Thyroid gland (tissue), 4 donors: ENCODE measurements around the gene PLN. TPM values are rescaled to one million over a fixed set of nuclear protein-coding genes. Genes with fewer than 3 reads are reported as not detected.

ENCODE experiments used
- DNase-seq, 2 donors: peaks; one replicate each; pipeline ENCODE4 v3.0.0-alpha.2; 2019
- H3K27ac ChIP-seq, 3 donors: fragments of 200-600 bp; sonication (generic); 1 replicate in 2 of 3; 2 replicates in 1 of 3; pipeline ENCODE4 v1.5.1; 2016 to 2019; ENCODE audit warnings: mild to moderate bottlenecking in 1 of 3, moderate library complexity in 1 of 3
- H3K27me3 ChIP-seq: fragments of 200-600 bp; sonication (generic); one replicate; pipeline ENCODE4 v1.5.1; 2019
- H3K36me3 ChIP-seq, 2 donors: fragments of 200-600 bp; sonication (generic); one replicate each; pipeline ENCODE4 v1.5.1; 2016 to 2019
- H3K4me1 ChIP-seq, 2 donors: fragments of 200-600 bp; sonication (generic); one replicate each; pipeline ENCODE4 v1.5.1; 2017 to 2019
- H3K4me3 ChIP-seq, 3 donors: fragments of 200-600 bp; sonication (generic); replicated peaks in 1 of 3; 1 replicate in 2 of 3; 2 replicates in 1 of 3; pipeline ENCODE4 v1.5.1; 2016; ENCODE audit warnings: mild to moderate bottlenecking in 1 of 3
- H3K9me3 ChIP-seq: fragments of 200-600 bp; sonication (generic); one replicate; pipeline ENCODE4 v1.5.1; 2017
- POLR2A ChIP-seq, 2 donors: fragments of 450-650 bp; IDR thresholded peaks; one replicate each; pipeline ENCODE4 v1.6.1; 2017; ENCODE audit warnings: antibody characterized with exemption in 2 of 2, mild to moderate bottlenecking in 2 of 2, moderate library complexity in 1 of 2
- WGBS, 2 donors: methylation state at CpG; one replicate each; pipeline ENCODE4 v1.1.5; 2017; 5-methylcytosine and 5-hydroxymethylcytosine counted together
- intact Hi-C: fragments of 100-400 bp; cut with DNase I; formaldehyde crosslinking; loops from one replicate; pipeline ENCODE4 v1.15.1; 2023
- total RNA-seq, 4 donors: library from RNA; depleted of rRNA; stranded (reverse); fragments of >200 nt; gene quantifications; one replicate each; pipeline ENCODE4 v1.2.3, GENCODE V29; 2016
- TF ChIP-seq, protein P1 (sequence below), 6 experiments: fragments of 200-600 bp in 3 of 6; fragments of 450-650 bp in 3 of 6; sonication (generic) in 3 of 6; IDR thresholded peaks; one replicate each; pipeline ENCODE4 v1.5.1; 2016 to 2019; ENCODE audit warnings: antibody characterized with exemption in 6 of 6, mild to moderate bottlenecking in 2 of 6, inconsistent platforms in 1 of 6, moderate library complexity in 1 of 6

PLN gene
- total RNA-seq, 4 donors from 2014 or later: 5.7 to 21.8 (median 10.5) TPM

DNA sequence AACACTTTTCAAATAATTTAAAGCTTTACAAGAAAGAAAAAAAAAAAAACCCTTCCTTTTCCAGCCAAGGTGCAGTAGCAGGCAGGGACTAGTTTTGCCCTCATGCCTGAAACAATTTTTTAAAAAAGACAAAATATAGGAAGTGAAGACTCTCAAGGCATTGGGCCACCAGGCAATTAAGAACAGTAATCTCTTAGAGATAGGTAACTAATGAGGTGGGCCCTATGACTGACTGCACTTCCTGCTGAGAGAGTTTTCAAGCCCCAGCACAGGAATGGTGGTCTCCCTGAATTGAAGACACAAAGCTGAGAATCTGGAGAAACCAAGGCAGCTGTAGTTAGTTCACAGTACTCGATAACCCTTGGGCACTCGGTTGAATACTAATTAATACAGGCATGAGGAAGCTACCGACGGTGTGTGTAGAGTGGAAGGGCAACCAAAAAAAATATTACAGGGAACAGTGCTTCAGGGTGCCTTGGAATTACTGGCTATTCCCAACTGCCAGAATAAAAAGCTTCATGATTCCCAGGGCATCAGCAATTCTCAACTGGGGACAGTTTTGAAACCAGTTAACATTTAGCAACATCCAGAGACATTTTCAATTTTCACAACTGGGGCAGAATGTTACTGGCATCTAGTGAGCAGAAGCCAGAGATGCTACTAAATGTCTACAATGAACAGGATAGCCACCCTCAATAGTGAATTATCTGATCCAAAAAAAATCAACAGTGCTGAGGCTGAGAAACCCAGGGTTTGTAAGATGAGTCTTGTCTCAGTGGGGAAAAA is 36.0 kb upstream of the PLN start:
- WGBS, 2 donors: 86 to 89% methylated on average over 4 of the region's 4 CpGs
- intact Hi-C loops: no loop called here
- no peak for DNase-seq
- no peaks in the 10 kb centered on the region for H3K4me1 ChIP-seq
- H3K4me3 ChIP-seq: no peak overlapping the region
- no peak overlapping the region for H3K27ac ChIP-seq
- H3K9me3 ChIP-seq: no peaks in the 10 kb centered on the region
- H3K36me3 ChIP-seq: no peaks in the 10 kb centered on the region
- no peaks in the 10 kb centered on the region for H3K27me3 ChIP-seq
- TF ChIP-seq, protein P1, sequence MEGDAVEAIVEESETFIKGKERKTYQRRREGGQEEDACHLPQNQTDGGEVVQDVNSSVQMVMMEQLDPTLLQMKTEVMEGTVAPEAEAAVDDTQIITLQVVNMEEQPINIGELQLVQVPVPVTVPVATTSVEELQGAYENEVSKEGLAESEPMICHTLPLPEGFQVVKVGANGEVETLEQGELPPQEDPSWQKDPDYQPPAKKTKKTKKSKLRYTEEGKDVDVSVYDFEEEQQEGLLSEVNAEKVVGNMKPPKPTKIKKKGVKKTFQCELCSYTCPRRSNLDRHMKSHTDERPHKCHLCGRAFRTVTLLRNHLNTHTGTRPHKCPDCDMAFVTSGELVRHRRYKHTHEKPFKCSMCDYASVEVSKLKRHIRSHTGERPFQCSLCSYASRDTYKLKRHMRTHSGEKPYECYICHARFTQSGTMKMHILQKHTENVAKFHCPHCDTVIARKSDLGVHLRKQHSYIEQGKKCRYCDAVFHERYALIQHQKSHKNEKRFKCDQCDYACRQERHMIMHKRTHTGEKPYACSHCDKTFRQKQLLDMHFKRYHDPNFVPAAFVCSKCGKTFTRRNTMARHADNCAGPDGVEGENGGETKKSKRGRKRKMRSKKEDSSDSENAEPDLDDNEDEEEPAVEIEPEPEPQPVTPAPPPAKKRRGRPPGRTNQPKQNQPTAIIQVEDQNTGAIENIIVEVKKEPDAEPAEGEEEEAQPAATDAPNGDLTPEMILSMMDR (IDR thresholded peaks at IDR 0.05): no peak
- TF ChIP-seq POLR2A (IDR thresholded peaks at IDR 0.05): no peak

DNA sequence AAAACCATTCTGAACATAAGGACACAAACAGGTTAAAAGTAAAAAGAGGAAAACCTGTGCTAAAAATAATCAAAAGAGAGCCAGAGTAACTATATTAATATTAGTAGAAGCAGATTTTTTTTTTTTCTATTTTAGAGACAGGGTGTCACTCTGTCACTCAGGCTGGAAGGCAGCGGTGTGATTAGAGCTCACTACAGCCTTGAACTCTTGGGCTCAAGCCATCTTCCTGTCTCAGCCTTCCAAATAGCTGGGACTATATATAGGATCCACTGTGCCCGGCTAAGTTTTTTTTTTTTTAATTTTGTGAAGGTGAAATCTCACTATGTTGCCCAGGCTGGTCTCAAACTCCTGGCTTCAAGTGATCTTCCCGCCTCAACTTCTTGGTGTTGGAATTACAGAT is 33.4 kb upstream of the PLN start:
- TF ChIP-seq, protein P1 (IDR thresholded peaks at IDR 0.05): no peak
- TF ChIP-seq POLR2A (IDR thresholded peaks at IDR 0.05): no peak
- Histone ChIP-seq H3K36me3 (no peaks in the 10 kb centered on the region), H3K27ac (no peak overlapping the region), H3K27me3 (no peaks in the 10 kb centered on the region), H3K9me3 (no peaks in the 10 kb centered on the region), H3K4me1 (no peaks in the 10 kb centered on the region), H3K4me3 (no peak overlapping the region)
- no peak for DNase-seq
- intact Hi-C loops: no loop called here
- 79 to 87% methylated on average over 3 of the region's 3 CpGs for WGBS, 2 donors

DNA sequence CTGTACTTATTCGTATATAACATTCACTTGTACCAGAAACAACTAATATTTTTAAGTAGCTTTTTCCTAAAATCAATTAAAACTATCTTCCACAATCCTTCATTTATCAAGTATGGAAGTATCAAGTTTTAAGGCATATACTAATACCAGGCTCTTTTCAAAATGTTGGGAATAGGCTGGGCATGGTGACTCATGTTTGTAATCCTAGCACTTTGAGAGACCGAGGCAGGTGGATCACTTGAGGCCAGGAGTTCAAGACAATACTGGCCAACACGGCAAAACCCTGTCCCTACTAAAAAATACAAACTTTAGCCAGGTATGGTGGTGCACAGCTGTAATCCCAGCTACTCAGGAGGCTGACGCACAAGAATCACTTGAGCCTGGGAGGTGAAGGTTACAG is 25.7 kb upstream of the PLN start:
- Histone ChIP-seq H3K9me3 (no peaks in the 10 kb centered on the region), H3K4me3 (no peak overlapping the region), H3K4me1 (no peaks in the 10 kb centered on the region), H3K36me3 (no peaks in the 10 kb centered on the region), H3K27me3 (no peaks in the 10 kb centered on the region), H3K27ac (no peak overlapping the region)
- DNase-seq: no peak
- TF ChIP-seq POLR2A (IDR thresholded peaks at IDR 0.05): no peak
- TF ChIP-seq, protein P1 (IDR thresholded peaks at IDR 0.05): no peak
- intact Hi-C loops: no loop called here
- 95 to 97% methylated on average over 4 of the region's 4 CpGs for WGBS, 2 donors

DNA sequence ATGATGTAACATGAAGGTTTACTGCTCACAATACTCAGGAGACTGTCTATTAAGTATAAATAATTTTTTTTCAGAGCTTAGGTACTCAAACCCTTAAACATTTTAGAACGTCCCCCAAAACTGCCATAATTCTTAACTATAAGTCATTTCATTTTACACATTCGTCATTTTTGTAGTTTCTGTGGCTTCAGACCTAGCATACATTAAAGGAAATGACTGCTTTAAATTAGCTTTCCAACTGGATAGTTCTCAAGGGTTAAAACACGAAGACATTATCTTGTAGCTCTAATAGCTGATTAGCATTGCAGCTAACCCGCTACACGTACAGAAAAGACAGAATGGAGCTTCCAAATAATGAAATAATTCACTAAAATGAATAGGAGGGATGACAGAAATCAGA is 24.9 kb upstream of the PLN start:
- WGBS, 2 donors: 93 to 94% methylated on average over 5 of the region's 5 CpGs

DNA sequence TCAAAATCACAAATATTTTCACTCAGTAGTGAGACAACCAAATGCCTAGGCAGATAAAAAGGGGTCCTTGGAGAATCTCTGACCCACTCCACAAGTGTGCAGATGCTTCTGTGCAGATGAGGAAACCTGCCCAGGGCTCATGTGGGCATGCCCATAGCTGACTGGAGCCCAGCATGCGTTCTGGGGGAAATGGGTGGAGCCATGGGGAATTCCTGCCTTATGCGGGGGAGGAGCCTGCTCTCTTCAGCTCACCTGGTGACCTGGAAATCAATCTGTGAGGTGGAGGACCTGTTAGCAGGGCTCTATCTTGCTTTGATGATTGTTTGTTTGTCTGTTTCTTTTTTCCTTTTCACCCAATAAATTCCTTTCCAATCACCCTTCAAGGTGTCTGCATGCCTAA is 23.4 kb upstream of the PLN start:
- H3K4me1 ChIP-seq: no peaks in the 10 kb centered on the region
- intact Hi-C loops: no loop called here
- TF ChIP-seq, protein P1 (IDR thresholded peaks at IDR 0.05): no peak
- TF ChIP-seq POLR2A (IDR thresholded peaks at IDR 0.05): no peak
- no peaks in the 10 kb centered on the region for H3K36me3 ChIP-seq
- no peaks in the 10 kb centered on the region for H3K27me3 ChIP-seq
- H3K27ac ChIP-seq: no peak overlapping the region
- H3K9me3 ChIP-seq: no peaks in the 10 kb centered on the region
- H3K4me3 ChIP-seq: no peak overlapping the region
- no peak for DNase-seq
- 75 to 85% methylated on average over 2 of the region's 2 CpGs for WGBS, 2 donors

More for the DNA sequence above, 24.9 kb upstream of the PLN start:
- intact Hi-C loops: no loop called here
- Histone ChIP-seq H3K36me3 (no peaks in the 10 kb centered on the region), H3K4me3 (no peak overlapping the region), H3K27me3 (no peaks in the 10 kb centered on the region), H3K9me3 (no peaks in the 10 kb centered on the region), H3K27ac (no peak overlapping the region), H3K4me1 (no peaks in the 10 kb centered on the region)
- no peak for DNase-seq
- TF ChIP-seq, protein P1 (IDR thresholded peaks at IDR 0.05): no peak
- no peak for TF ChIP-seq POLR2A (IDR thresholded peaks at IDR 0.05)
